Measurements from ENCODE around the gene MTAP.

GRCh38 chr9:21943464-21943863 lies 141.0 kb downstream of the MTAP start:
- TF ChIP-seq CTCF (IDR thresholded peaks at IDR 0.05 in 8 of 11, conservative IDR thresholded peaks at IDR 0.05 in 3 of 11) (no peak), POLR2A (IDR thresholded peaks at IDR 0.05) (no peak), POLR2AphosphoS5 (IDR thresholded peaks at IDR 0.05) (no peak)
